ENCODE data around the gene STOML1. TPM values are rescaled to one million over a fixed set of nuclear protein-coding genes. Genes with fewer than 3 reads are reported as not detected.
"Not testable (repeated sequence)": the region's sequence is repeated elsewhere in the genome, so short reads cannot be mapped to it uniquely, and the experiment has no call there.

The STOML1 gene
- polyA plus RNA-seq, 1 donor: 9.6 TPM

DNA sequence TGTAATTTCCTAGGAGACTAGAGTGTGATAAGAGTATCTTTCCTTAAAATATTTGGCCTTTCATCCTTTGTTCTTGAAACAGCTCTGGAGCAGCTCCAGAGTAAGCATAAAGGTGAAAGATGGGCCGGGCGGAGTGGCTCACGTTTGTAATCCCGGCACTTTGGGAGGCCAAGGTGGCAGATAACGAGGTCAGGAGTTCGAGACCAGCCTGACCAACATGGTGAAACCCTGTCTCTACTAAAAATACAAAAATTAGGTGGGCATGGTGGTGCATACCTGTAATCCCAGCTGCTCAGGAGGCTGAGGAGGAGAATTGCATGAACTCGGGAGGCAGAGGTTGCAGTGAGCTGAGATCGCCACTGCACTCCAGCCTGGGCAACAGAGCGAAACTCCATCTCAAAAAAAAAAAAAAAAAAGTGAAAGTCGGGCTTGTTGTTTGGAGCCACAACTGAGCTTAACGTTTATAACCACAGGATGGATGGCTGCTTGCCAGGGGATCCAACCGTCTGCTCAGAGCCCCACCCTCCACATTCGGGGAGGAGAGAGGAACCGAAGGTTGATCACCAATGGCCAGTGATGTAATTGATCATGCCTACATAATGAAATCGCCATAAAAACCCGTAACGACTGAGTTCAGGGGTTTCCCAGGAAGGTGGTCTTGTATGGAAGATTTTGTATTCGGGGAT, 16.5 kb downstream of the STOML1 start:
- not testable (repeated sequence) for H3K9me3 ChIP-seq (ENCODE audit: control insufficient read depth, low read depth, low read length); H3K27me3 ChIP-seq (ENCODE audit: control insufficient read depth, insufficient read depth, low read length); DNase-seq; H3K27ac ChIP-seq (ENCODE audit: low read length); H3K36me3 ChIP-seq (ENCODE audit: control insufficient read depth, insufficient read depth, low read length); H3K4me3 ChIP-seq (ENCODE audit: low read length); H3K4me1 ChIP-seq (ENCODE audit: control insufficient read depth, insufficient read depth, low read length)
- WGBS (ENCODE audit: insufficient coverage, low lambda C conversion rate): no CpG with 5 or more reads among the region's 18 CpGs

DNA sequence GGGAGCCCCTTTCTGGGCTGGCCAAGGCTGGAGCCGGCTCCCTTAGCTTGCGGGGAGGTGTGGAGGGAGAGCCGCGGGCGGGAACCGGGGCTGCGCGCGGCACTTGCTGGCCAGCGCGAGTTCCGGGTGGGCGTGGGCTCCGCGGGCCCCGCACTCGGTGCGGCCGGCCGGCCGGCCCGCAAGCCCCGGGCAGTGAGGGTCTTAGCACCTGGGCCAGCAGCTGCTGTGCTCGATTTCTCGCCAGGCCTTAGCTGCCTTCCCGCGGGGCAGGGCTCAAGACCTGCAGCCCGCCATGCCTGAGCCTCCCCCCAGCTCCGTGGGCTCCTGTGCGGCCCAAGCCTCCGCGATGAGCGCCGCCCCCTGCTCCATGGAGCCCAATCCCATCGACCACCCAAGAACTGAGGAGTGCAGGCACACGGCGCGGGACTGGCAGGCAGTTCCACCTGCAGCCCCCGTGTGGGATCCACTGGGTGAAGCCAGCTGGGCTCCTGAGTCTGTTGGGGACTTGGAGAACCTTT, 18.4 kb downstream of the STOML1 start:
- H3K36me3 ChIP-seq (ENCODE audit: control insufficient read depth, insufficient read depth, low read length); H3K4me1 ChIP-seq (ENCODE audit: control insufficient read depth, insufficient read depth, low read length); DNase-seq; H3K9me3 ChIP-seq (ENCODE audit: control insufficient read depth, low read depth, low read length); H3K27me3 ChIP-seq (ENCODE audit: control insufficient read depth, insufficient read depth, low read length); H3K27ac ChIP-seq (ENCODE audit: low read length); H3K4me3 ChIP-seq (ENCODE audit: low read length): not testable (repeated sequence)
- WGBS (ENCODE audit: insufficient coverage, low lambda C conversion rate): no CpG with 5 or more reads among the region's 39 CpGs

DNA sequence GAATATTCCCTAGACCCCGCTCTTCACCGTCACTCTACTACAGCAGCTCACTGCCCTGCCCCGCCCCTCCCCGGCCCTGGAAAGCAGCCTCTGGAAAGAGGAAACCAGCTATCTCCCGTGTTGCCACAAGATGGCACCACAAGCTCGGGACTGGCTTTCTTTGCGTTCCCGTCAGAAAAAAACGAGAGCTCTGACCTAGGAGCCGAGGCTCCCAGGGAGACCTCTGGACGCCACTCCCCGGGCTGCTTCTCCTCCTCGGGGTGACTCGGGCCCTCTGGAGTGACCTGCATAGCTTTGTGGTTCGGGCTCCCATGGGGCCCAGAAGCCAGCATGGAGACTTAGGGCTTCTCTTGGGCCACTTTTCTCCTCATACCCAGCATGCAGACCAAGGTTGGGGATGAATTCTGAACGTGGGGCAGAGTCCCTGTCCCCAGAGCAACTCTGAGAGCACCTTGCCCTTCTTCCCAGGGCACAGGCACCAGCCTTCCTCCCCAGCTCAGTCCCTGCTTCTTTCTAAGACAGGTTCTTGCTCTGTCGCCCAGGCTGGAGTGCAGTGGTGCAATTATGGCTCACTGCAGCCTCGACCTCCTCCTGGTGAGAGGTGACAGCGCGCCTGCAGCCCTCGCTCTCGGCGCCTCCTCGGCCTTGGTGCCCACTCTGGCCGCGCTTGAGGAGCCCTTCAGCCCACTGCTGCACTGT, 19.0 kb downstream of the STOML1 start:
- Histone ChIP-seq H3K36me3 (ENCODE audit: control insufficient read depth, insufficient read depth, low read length) (no peaks in the 10 kb centered on the region), H3K27me3 (ENCODE audit: control insufficient read depth, insufficient read depth, low read length) (no peaks in the 10 kb centered on the region), H3K9me3 (ENCODE audit: control insufficient read depth, low read depth, low read length) (no peaks in the 10 kb centered on the region), H3K27ac (ENCODE audit: low read length) (no peak overlapping the region), H3K4me3 (ENCODE audit: low read length) (no peak overlapping the region), H3K4me1 (ENCODE audit: control insufficient read depth, insufficient read depth, low read length) (no peaks in the 10 kb centered on the region)
- WGBS (ENCODE audit: insufficient coverage, low lambda C conversion rate): no CpG with 5 or more reads among the region's 26 CpGs
- peak; percentile 80 to 82 for DNase-seq

DNA sequence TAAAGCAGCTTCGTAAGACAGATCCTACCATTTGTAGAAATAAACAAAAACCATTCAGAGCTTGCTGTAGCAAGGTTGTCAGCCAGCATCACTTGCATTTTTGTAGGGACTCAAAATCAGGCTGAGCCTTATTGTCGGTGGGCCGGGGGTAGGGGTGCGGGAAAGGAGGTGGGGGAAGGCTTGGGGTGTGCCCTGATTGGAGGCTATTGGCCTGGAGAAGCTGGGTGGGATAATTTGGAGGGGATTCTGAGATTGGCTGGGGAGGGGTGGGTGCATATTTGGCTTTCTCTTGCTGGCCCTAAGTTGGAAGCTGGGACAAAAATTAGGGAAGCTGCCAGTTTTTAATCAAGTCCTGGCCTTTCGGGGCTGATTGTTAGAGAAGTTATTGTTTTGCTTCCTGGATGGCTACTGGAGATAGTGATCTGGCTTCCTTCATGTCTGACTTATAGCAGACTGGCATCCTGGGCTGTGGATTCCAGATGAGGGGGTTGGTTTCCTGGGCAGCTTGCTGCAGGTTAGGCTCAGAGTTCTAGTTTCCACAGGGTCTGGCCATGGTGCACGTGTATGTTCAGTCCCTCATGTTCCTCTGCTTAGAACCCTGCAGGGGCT, 22.8 kb downstream of the STOML1 start:
- no peaks in the 10 kb centered on the region for H3K27me3 ChIP-seq (ENCODE audit: control insufficient read depth, insufficient read depth, low read length)
- H3K27ac ChIP-seq (ENCODE audit: low read length): no peak overlapping the region
- no peaks in the 10 kb centered on the region for H3K9me3 ChIP-seq (ENCODE audit: control insufficient read depth, low read depth, low read length)
- no peaks in the 10 kb centered on the region for H3K36me3 ChIP-seq (ENCODE audit: control insufficient read depth, insufficient read depth, low read length)
- DNase-seq: no peak
- H3K4me3 ChIP-seq (ENCODE audit: low read length): no peak overlapping the region
- no CpG with 5 or more reads among the region's 6 CpGs for WGBS (ENCODE audit: insufficient coverage, low lambda C conversion rate)
- H3K4me1 ChIP-seq (ENCODE audit: control insufficient read depth, insufficient read depth, low read length): no peaks in the 10 kb centered on the region

DNA sequence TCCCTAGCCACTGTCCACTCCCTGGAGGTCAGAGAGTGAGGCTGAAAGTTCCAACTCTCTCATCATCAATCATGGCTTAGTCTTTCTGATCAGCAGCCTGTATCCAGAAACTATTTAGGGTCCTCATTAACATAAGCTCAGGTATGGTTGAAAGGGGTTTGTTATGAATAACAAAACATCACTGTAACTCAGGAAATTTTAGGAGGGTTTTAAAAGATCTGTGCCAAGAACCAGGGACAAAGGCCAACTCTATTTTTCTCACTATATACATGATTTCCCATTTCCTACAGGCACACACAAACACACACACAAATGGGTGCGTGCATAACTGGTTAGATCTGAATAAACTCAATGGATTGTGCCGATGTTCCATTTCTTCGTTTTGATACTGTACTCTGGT, 23.6 kb downstream of the STOML1 start:
- DNase-seq: no peak
- WGBS (ENCODE audit: insufficient coverage, low lambda C conversion rate): 100% methylated on average over 1 of the region's 3 CpGs
- Histone ChIP-seq H3K4me3 (ENCODE audit: low read length) (no peak overlapping the region), H3K36me3 (ENCODE audit: control insufficient read depth, insufficient read depth, low read length) (no peaks in the 10 kb centered on the region), H3K27me3 (ENCODE audit: control insufficient read depth, insufficient read depth, low read length) (no peaks in the 10 kb centered on the region), H3K4me1 (ENCODE audit: control insufficient read depth, insufficient read depth, low read length) (no peaks in the 10 kb centered on the region), H3K9me3 (ENCODE audit: control insufficient read depth, low read depth, low read length) (no peaks in the 10 kb centered on the region), H3K27ac (ENCODE audit: low read length) (no peak overlapping the region)

DNA sequence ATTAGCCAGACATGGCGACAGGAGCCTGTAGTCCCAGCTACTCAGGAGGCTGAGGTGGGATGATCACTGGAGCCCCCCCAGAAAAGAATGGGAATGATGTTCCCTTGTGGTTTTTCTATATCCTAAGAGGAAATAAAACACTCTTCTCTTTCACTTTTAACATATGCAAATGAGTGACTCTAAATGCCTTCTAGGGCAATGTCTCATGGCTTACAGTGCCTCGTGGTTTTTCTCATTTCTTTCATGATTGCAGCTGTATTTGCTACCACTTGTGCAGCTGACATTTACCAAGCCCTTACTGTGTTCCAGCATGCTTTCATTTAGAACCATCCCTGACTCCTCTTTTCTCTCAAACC, 26.4 kb downstream of the STOML1 start:
- Histone ChIP-seq H3K27me3 (ENCODE audit: control insufficient read depth, insufficient read depth, low read length) (no peaks in the 10 kb centered on the region), H3K9me3 (ENCODE audit: control insufficient read depth, low read depth, low read length) (no peaks in the 10 kb centered on the region), H3K27ac (ENCODE audit: low read length) (no peak overlapping the region), H3K4me1 (ENCODE audit: control insufficient read depth, insufficient read depth, low read length) (no peaks in the 10 kb centered on the region), H3K36me3 (ENCODE audit: control insufficient read depth, insufficient read depth, low read length) (no peaks in the 10 kb centered on the region), H3K4me3 (ENCODE audit: low read length) (no peak overlapping the region)
- no CpG with 5 or more reads among the region's 2 CpGs for WGBS (ENCODE audit: insufficient coverage, low lambda C conversion rate)
- no peak for DNase-seq

DNA sequence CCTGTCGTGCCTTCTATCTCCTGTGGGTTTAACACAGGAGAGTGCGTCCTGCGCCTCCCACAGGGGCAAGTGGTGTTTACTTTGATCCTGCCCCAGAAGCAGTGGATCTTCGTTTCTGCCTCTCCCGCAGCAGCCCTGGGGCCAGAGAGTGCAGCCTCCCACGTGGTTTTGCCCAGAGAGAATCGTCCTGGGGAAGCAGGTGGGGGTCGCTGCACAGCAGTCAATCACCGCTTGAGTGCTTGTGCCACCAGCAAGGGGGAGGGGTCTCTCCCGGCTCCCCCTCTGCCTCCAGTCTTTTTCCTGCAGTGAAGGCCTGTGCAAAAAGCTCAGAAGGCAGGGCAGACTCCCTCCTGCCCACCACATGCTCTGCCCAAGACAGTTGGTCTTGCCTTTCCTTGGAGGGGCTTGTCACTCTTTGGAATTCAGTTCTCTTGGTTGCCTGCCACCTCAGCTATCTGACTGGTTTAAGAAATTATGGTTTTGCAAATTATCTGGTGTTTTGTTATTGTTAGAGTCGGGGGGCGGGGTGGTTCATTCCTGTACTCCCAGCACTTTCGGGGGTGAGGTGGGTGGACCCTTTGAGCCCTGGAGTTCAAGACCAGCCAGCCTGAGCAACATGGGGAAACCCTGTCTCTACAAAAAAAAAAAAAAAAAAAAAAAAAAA, 26.9 kb downstream of the STOML1 start:
- no peaks in the 10 kb centered on the region for H3K27me3 ChIP-seq (ENCODE audit: control insufficient read depth, insufficient read depth, low read length)
- DNase-seq: no peak
- H3K27ac ChIP-seq (ENCODE audit: low read length): no peak overlapping the region
- H3K4me1 ChIP-seq (ENCODE audit: control insufficient read depth, insufficient read depth, low read length): no peaks in the 10 kb centered on the region
- H3K9me3 ChIP-seq (ENCODE audit: control insufficient read depth, low read depth, low read length): no peaks in the 10 kb centered on the region
- WGBS (ENCODE audit: insufficient coverage, low lambda C conversion rate): no CpG with 5 or more reads among the region's 13 CpGs
- no peaks in the 10 kb centered on the region for H3K36me3 ChIP-seq (ENCODE audit: control insufficient read depth, insufficient read depth, low read length)
- H3K4me3 ChIP-seq (ENCODE audit: low read length): no peak overlapping the region

DNA sequence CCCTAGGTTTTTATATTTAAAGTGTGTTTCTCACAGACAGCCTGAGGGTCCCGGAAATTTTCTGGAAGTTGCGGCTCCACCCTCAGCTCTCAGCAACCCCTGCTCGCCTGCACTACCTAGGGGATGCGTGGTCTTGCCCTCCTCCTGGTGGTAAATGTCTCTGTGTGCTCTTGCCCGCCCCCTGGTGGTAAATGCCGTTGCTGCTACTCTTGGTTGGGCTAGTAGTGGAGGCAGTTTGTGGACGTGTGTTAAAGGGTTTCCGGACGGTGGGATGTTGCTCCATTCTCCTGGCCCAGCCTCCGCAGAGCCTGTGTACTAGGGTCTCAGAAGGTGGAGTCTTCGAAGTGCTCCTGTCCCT, 27.4 kb downstream of the STOML1 start:
- H3K9me3 ChIP-seq (ENCODE audit: control insufficient read depth, low read depth, low read length): no peaks in the 10 kb centered on the region
- peak; percentile 52 to 64 for DNase-seq
- H3K4me1 ChIP-seq (ENCODE audit: control insufficient read depth, insufficient read depth, low read length): no peaks in the 10 kb centered on the region
- H3K27me3 ChIP-seq (ENCODE audit: control insufficient read depth, insufficient read depth, low read length): no peaks in the 10 kb centered on the region
- no peak overlapping the region for H3K27ac ChIP-seq (ENCODE audit: low read length)
- no peaks in the 10 kb centered on the region for H3K36me3 ChIP-seq (ENCODE audit: control insufficient read depth, insufficient read depth, low read length)
- no CpG with 5 or more reads among the region's 11 CpGs for WGBS (ENCODE audit: insufficient coverage, low lambda C conversion rate)
- no peak overlapping the region for H3K4me3 ChIP-seq (ENCODE audit: low read length)

DNA sequence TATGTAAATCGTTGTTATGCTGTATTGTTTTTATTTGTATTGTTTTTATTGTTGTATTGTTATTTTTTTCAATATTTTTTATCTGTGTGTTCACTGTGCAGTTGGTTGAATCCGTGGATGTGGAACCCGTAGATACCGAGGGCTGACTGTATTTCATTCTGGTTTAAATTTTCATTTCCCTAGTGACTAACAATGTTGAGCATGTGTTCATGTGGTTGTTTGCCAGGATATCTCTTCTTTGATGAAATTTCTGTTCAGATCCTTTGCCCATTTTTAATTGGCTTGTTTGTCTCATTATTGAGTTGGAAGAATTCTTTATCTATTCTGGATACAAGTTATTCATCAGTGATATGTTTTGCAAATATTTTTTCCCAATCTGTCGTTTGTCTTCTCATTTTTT, 29.7 kb downstream of the STOML1 start:
- Histone ChIP-seq H3K36me3 (ENCODE audit: control insufficient read depth, insufficient read depth, low read length) (no peaks in the 10 kb centered on the region), H3K4me3 (ENCODE audit: low read length) (no peak overlapping the region), H3K27ac (ENCODE audit: low read length) (no peak overlapping the region), H3K4me1 (ENCODE audit: control insufficient read depth, insufficient read depth, low read length) (no peaks in the 10 kb centered on the region), H3K9me3 (ENCODE audit: control insufficient read depth, low read depth, low read length) (no peaks in the 10 kb centered on the region), H3K27me3 (ENCODE audit: control insufficient read depth, insufficient read depth, low read length) (no peaks in the 10 kb centered on the region)
- no peak for DNase-seq
- 53% methylated on average over 2 of the region's 5 CpGs for WGBS (ENCODE audit: insufficient coverage, low lambda C conversion rate)

DNA sequence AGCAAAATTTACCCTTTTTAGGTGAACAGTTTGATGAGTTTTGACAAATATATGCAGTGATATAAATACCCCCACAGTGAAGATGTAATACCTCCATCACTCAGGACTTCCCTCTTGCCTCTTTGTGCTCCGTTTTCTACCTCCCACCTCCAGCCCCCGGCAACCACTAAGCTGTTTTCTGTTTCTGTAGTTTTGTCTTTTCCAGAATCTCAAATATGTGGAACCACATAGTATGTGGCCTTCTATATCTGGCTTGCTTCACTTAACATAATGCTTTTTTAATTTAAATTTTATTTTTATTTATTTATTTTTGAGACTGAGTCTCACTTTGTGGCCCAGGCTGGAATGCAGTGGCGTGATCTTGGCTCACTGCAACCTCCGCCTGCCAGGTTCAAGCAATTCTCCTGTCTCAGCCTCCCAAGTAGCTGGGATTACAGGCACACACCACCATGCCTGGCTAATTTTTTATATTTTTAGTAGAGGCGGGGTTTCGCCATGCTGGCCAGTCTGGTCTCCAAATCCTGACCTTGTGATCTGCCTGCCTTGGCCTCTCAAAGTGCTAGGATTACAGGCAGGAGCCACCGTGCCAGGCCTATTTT, 31.5 kb downstream of the STOML1 start:
- not testable (repeated sequence) for H3K27me3 ChIP-seq (ENCODE audit: control insufficient read depth, insufficient read depth, low read length); H3K9me3 ChIP-seq (ENCODE audit: control insufficient read depth, low read depth, low read length); DNase-seq; H3K27ac ChIP-seq (ENCODE audit: low read length); H3K4me3 ChIP-seq (ENCODE audit: low read length); H3K36me3 ChIP-seq (ENCODE audit: control insufficient read depth, insufficient read depth, low read length); H3K4me1 ChIP-seq (ENCODE audit: control insufficient read depth, insufficient read depth, low read length)
- no CpG with 5 or more reads among the region's 7 CpGs for WGBS (ENCODE audit: insufficient coverage, low lambda C conversion rate)

All from large intestine (tissue), 3 donors.